HepG2 (cell line): ENCODE results near the gene TRPV2.

Source experiments
- ATF3 ChIP-seq: sonication (generic); formaldehyde crosslinking; IDR thresholded peaks from 2 replicates; pipeline ENCODE4 v1.4.0; 2020; ENCODE audit warnings: missing genetic modification reagents
- FLYWCH1 ChIP-seq: sonication (generic); formaldehyde crosslinking; IDR thresholded peaks from 2 replicates; pipeline ENCODE4 v1.8.1; 2023; ENCODE audit warnings: mild to moderate bottlenecking, missing genetic modification reagents
- JUN ChIP-seq: sonication (generic); formaldehyde crosslinking; IDR thresholded peaks from 2 replicates; pipeline ENCODE4 v1.4.0; 2020; ENCODE audit warnings: mild to moderate bottlenecking, missing genetic modification reagents
- NPAS2 ChIP-seq: sonication (generic); formaldehyde crosslinking; IDR thresholded peaks from 2 replicates; pipeline ENCODE4 v1.8.0; 2022; ENCODE audit warnings: mild to moderate bottlenecking, missing genetic modification reagents, borderline replicate concordance
- TCF7L2 ChIP-seq: IDR thresholded peaks from 2 replicates; pipeline ENCODE4 v1.6.1; 2011; ENCODE audit warnings: mild to moderate bottlenecking, low read depth, low read length, moderate library complexity
- USF2 ChIP-seq, 2 experiments: sonication (generic) in 1 of 2; formaldehyde crosslinking in 1 of 2; IDR thresholded peaks; 2 replicates each; pipeline versions ENCODE4 v1.5.1 to v1.6.1; 2011 to 2020; ENCODE audit warnings: borderline replicate concordance in 1 of 2, low read depth in 1 of 2, low read length in 1 of 2, mild to moderate bottlenecking in 1 of 2, missing genetic modification reagents in 1 of 2, moderate library complexity in 1 of 2
- ZNF331 ChIP-seq: sonication (generic); formaldehyde crosslinking; IDR thresholded peaks from 2 replicates; pipeline ENCODE4 v1.4.0; 2020; ENCODE audit warnings: missing genetic modification reagents
- ZNF607 ChIP-seq: sonication (generic); formaldehyde crosslinking; IDR thresholded peaks from 2 replicates; pipeline ENCODE4 v1.5.1; 2020; ENCODE audit warnings: missing genetic modification reagents, mild to moderate bottlenecking, borderline replicate concordance
- ZNF709 ChIP-seq: sonication (generic); formaldehyde crosslinking; IDR thresholded peaks from 2 replicates; pipeline ENCODE4 v1.5.0; 2020; ENCODE audit warnings: mild to moderate bottlenecking, missing genetic modification reagents
- TF ChIP-seq, protein P1 (sequence below): sonication (generic); formaldehyde crosslinking; IDR thresholded peaks from 2 replicates; pipeline ENCODE4 v1.4.0; 2020; ENCODE audit warnings: low read depth, mild to moderate bottlenecking, missing genetic modification reagents
- TF ChIP-seq, protein P2 (sequence below): sonication (generic); formaldehyde crosslinking; IDR thresholded peaks from 2 replicates; pipeline ENCODE4 v1.4.0; 2020; ENCODE audit warnings: missing genetic modification reagents
- TF ChIP-seq, protein P3 (sequence below): sonication (generic); formaldehyde crosslinking; IDR thresholded peaks from 2 replicates; pipeline ENCODE4 v1.5.0; 2020; ENCODE audit warnings: mild to moderate bottlenecking, missing genetic modification reagents, moderate library complexity

- TF ChIP-seq, protein P1, sequence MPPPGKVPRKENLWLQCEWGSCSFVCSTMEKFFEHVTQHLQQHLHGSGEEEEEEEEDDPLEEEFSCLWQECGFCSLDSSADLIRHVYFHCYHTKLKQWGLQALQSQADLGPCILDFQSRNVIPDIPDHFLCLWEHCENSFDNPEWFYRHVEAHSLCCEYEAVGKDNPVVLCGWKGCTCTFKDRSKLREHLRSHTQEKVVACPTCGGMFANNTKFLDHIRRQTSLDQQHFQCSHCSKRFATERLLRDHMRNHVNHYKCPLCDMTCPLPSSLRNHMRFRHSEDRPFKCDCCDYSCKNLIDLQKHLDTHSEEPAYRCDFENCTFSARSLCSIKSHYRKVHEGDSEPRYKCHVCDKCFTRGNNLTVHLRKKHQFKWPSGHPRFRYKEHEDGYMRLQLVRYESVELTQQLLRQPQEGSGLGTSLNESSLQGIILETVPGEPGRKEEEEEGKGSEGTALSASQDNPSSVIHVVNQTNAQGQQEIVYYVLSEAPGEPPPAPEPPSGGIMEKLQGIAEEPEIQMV: no peak
- no peak for TF ChIP-seq JUN (CRISPR knock-in tag)
- TF ChIP-seq ZNF331 (CRISPR knock-in tag): no peak
- no peak for TF ChIP-seq USF2 (IDR thresholded peaks at IDR 0.05; ENCODE audit: low read depth, low read length)
- TF ChIP-seq USF2 (CRISPR knock-in tag; IDR thresholded peaks at IDR 0.05; ENCODE audit: borderline replicate concordance): no peak
- TF ChIP-seq, protein P2, sequence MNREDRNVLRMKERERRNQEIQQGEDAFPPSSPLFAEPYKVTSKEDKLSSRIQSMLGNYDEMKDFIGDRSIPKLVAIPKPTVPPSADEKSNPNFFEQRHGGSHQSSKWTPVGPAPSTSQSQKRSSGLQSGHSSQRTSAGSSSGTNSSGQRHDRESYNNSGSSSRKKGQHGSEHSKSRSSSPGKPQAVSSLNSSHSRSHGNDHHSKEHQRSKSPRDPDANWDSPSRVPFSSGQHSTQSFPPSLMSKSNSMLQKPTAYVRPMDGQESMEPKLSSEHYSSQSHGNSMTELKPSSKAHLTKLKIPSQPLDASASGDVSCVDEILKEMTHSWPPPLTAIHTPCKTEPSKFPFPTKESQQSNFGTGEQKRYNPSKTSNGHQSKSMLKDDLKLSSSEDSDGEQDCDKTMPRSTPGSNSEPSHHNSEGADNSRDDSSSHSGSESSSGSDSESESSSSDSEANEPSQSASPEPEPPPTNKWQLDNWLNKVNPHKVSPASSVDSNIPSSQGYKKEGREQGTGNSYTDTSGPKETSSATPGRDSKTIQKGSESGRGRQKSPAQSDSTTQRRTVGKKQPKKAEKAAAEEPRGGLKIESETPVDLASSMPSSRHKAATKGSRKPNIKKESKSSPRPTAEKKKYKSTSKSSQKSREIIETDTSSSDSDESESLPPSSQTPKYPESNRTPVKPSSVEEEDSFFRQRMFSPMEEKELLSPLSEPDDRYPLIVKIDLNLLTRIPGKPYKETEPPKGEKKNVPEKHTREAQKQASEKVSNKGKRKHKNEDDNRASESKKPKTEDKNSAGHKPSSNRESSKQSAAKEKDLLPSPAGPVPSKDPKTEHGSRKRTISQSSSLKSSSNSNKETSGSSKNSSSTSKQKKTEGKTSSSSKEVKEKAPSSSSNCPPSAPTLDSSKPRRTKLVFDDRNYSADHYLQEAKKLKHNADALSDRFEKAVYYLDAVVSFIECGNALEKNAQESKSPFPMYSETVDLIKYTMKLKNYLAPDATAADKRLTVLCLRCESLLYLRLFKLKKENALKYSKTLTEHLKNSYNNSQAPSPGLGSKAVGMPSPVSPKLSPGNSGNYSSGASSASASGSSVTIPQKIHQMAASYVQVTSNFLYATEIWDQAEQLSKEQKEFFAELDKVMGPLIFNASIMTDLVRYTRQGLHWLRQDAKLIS: no peak
- TF ChIP-seq FLYWCH1: no peak
- TF ChIP-seq, protein P3, sequence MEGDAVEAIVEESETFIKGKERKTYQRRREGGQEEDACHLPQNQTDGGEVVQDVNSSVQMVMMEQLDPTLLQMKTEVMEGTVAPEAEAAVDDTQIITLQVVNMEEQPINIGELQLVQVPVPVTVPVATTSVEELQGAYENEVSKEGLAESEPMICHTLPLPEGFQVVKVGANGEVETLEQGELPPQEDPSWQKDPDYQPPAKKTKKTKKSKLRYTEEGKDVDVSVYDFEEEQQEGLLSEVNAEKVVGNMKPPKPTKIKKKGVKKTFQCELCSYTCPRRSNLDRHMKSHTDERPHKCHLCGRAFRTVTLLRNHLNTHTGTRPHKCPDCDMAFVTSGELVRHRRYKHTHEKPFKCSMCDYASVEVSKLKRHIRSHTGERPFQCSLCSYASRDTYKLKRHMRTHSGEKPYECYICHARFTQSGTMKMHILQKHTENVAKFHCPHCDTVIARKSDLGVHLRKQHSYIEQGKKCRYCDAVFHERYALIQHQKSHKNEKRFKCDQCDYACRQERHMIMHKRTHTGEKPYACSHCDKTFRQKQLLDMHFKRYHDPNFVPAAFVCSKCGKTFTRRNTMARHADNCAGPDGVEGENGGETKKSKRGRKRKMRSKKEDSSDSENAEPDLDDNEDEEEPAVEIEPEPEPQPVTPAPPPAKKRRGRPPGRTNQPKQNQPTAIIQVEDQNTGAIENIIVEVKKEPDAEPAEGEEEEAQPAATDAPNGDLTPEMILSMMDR: no peak
- no peak for TF ChIP-seq ZNF709
- TF ChIP-seq TCF7L2: no peak
- TF ChIP-seq ATF3 (CRISPR knock-in tag): no peak
- TF ChIP-seq NPAS2: no peak
- no peak for TF ChIP-seq ZNF607 (CRISPR knock-in tag)
Observed at GRCh38 chr17:16418685-16419068, 3.3 kb downstream of the TRPV2 start.
